Esophagus muscularis mucosa (tissue), 4 donors: ENCODE results near the gene SH3RF3. TPM values are rescaled to one million over a fixed set of nuclear protein-coding genes. Genes with fewer than 3 reads are reported as not detected.

ENCODE experiments used
- DNase-seq: peaks from one replicate; pipeline ENCODE4 v3.0.0-alpha.2; 2017; ENCODE audit errors: extremely low spot score
- H3K27ac ChIP-seq, 4 donors: fragments of 200-600 bp; sonication (generic); replicated peaks in 1 of 4; 1 replicate in 3 of 4; 2 replicates in 1 of 4; pipeline ENCODE4 v1.5.1; 2016 to 2019; ENCODE audit warnings: mild to moderate bottlenecking in 1 of 4
- H3K27me3 ChIP-seq, 4 donors: fragments of 200-600 bp; sonication (generic); one replicate each; pipeline versions ENCODE4 v1.5.1 to v1.6.0; 2016 to 2019
- H3K36me3 ChIP-seq, 4 donors: fragments of 200-600 bp; sonication (generic); one replicate each; pipeline ENCODE4 v1.5.1; 2016 to 2019
- H3K4me1 ChIP-seq, 4 donors: fragments of 200-600 bp; sonication (generic); one replicate each; pipeline ENCODE4 v1.5.1; 2016 to 2019
- H3K4me3 ChIP-seq, 4 donors: fragments of 200-600 bp; sonication (generic); 1 replicate in 2 of 4; 2 replicates in 2 of 4; pipeline ENCODE4 v1.5.1; 2016 to 2019; ENCODE audit warnings: mild to moderate bottlenecking in 4 of 4, moderate library complexity in 1 of 4
- H3K9me3 ChIP-seq, 4 donors: fragments of 200-600 bp; sonication (generic); 1 replicate in 3 of 4; 2 replicates in 1 of 4; pipeline ENCODE4 v1.5.1; 2016 to 2019
- CTCF ChIP-seq, 3 experiments: fragments of 200-600 bp in 2 of 3; fragments of 450-650 bp in 1 of 3; sonication (generic) in 2 of 3; IDR thresholded peaks; one replicate each; pipeline ENCODE4 v1.5.1; 2017 to 2019; ENCODE audit warnings: antibody characterized with exemption in 3 of 3, mild to moderate bottlenecking in 2 of 3, moderate library complexity in 1 of 3
- EP300 ChIP-seq: sonication (generic); formaldehyde crosslinking; IDR thresholded peaks from one replicate; pipeline ENCODE4 v1.6.1; 2017; ENCODE audit warnings: antibody characterized with exemption
- POLR2A ChIP-seq: fragments of 450-650 bp; IDR thresholded peaks from one replicate; pipeline ENCODE4 v1.6.1; 2017; ENCODE audit warnings: antibody characterized with exemption, moderate library complexity, mild to moderate bottlenecking, low read depth
- POLR2AphosphoS5 ChIP-seq, 2 donors: sonication (generic); formaldehyde crosslinking; IDR thresholded peaks; one replicate each; pipeline ENCODE4 v1.6.1; 2017; ENCODE audit warnings: antibody characterized with exemption in 2 of 2
- WGBS: methylation state at CpG from one replicate; pipeline ENCODE4 v1.1.5; 2018; 5-methylcytosine and 5-hydroxymethylcytosine counted together
- intact Hi-C: fragments of 100-400 bp; cut with DNase I; formaldehyde crosslinking; loops from one replicate; pipeline ENCODE4 v1.15.1; 2023
- total RNA-seq, 4 donors: library from RNA; depleted of rRNA; stranded (reverse); fragments of >200 nt; gene quantifications; one replicate each; pipeline versions ENCODE4 v1.1.0 to v1.2.1, GENCODE V29; 2016

The SH3RF3 gene
- total RNA-seq, 4 donors from 2014 or later = 6.3 to 17.5 (median 11.3) TPM

GRCh38 chr2:109234355-109234754, 105.3 kb downstream of the SH3RF3 start:
- Histone ChIP-seq H3K27me3 (no peaks in the 10 kb centered on the region), H3K36me3 (no peaks in the 10 kb centered on the region), H3K27ac (no peak overlapping the region), H3K4me1 (peaks cover 24 to 33% (median 25%) of the 10 kb centered on the region in 4 donors), H3K9me3 (no peaks in the 10 kb centered on the region), H3K4me3 (no peak overlapping the region)
- 95% methylated on average over 4 of the region's 4 CpGs for WGBS
- TF ChIP-seq EP300 (no peak), CTCF (IDR thresholded peaks at IDR 0.05) (no peak), POLR2A (no peak), POLR2AphosphoS5 (IDR thresholded peaks at IDR 0.05) (no peak)
- no peak for DNase-seq
- intact Hi-C loops = no loop called here

GRCh38 chr2:109236147-109236546, 107.1 kb downstream of the SH3RF3 start:
- H3K9me3 ChIP-seq = no peaks in the 10 kb centered on the region
- no peak overlapping the region for H3K27ac ChIP-seq
- WGBS = 88% methylated on average over 4 of the region's 4 CpGs
- intact Hi-C loops = loop anchor here (5.0 kb wide), 1 partner anchor 44 kb away; no protein-coding TSS in a partner anchor
- peaks cover 24 to 30% (median 28%) of the 10 kb centered on the region in 4 donors for H3K4me1 ChIP-seq
- TF ChIP-seq CTCF (IDR thresholded peaks at IDR 0.05) = no peak
- no peak for TF ChIP-seq POLR2AphosphoS5 (IDR thresholded peaks at IDR 0.05)
- no peak for TF ChIP-seq POLR2A
- no peak for TF ChIP-seq EP300
- no peak overlapping the region for H3K4me3 ChIP-seq
- no peak for DNase-seq
- H3K27me3 ChIP-seq = no peaks in the 10 kb centered on the region
- H3K36me3 ChIP-seq = no peaks in the 10 kb centered on the region

GRCh38 chr2:109237792-109238191, 108.8 kb downstream of the SH3RF3 start:
- WGBS = 94% methylated on average over 2 of the region's 2 CpGs
- TF ChIP-seq POLR2AphosphoS5 (IDR thresholded peaks at IDR 0.05) (no peak), POLR2A (no peak), CTCF (IDR thresholded peaks at IDR 0.05) (no peak), EP300 (no peak)

GRCh38 chr2:109238580-109238979, 109.6 kb downstream of the SH3RF3 start:
- peak; percentile 94 for DNase-seq
- H3K36me3 ChIP-seq = no peaks in the 10 kb centered on the region
- TF ChIP-seq POLR2A = no peak
- TF ChIP-seq POLR2AphosphoS5 (IDR thresholded peaks at IDR 0.05) = peak; percentile 52 to 53
- no peak for TF ChIP-seq CTCF (IDR thresholded peaks at IDR 0.05)
- TF ChIP-seq EP300 = no peak
- WGBS = 63% methylated on average over 4 of the region's 4 CpGs
- intact Hi-C loops = loop anchor here (5.0 kb wide), 1 partner anchor 46 kb away; no protein-coding TSS in a partner anchor
- H3K27me3 ChIP-seq = no peaks in the 10 kb centered on the region
- H3K27ac ChIP-seq = peak overlapping the region; percentile 25 to 58 (median 51)
- H3K4me3 ChIP-seq = no peak overlapping the region
- H3K9me3 ChIP-seq = no peaks in the 10 kb centered on the region
- peaks cover 45 to 50% (median 48%) of the 10 kb centered on the region in 4 donors for H3K4me1 ChIP-seq

More at GRCh38 chr2:109237792-109238191, 108.8 kb downstream of the SH3RF3 start:
- no peaks in the 10 kb centered on the region for H3K36me3 ChIP-seq
- no peak for DNase-seq
- no peaks in the 10 kb centered on the region for H3K27me3 ChIP-seq
- H3K4me1 ChIP-seq = peaks cover 37 to 42% (median 40%) of the 10 kb centered on the region in 4 donors
- H3K27ac ChIP-seq = no peak overlapping the region
- intact Hi-C loops = loop anchor here (5.0 kb wide), 1 partner anchor 45 kb away; no protein-coding TSS in a partner anchor
- H3K4me3 ChIP-seq = no peak overlapping the region
- no peaks in the 10 kb centered on the region for H3K9me3 ChIP-seq

GRCh38 chr2:109239720-109240119, 110.7 kb downstream of the SH3RF3 start:
- H3K36me3 ChIP-seq = no peaks in the 10 kb centered on the region
- H3K9me3 ChIP-seq = no peaks in the 10 kb centered on the region
- intact Hi-C loops = loop anchor here (5.0 kb wide), 1 partner anchor 47 kb away; no protein-coding TSS in a partner anchor
- WGBS = 93% methylated on average over 6 of the region's 6 CpGs
- peaks cover 56 to 61% (median 59%) of the 10 kb centered on the region in 4 donors for H3K4me1 ChIP-seq
- no peaks in the 10 kb centered on the region for H3K27me3 ChIP-seq
- H3K27ac ChIP-seq = no peak overlapping the region
- H3K4me3 ChIP-seq = no peak overlapping the region
- no peak for TF ChIP-seq POLR2A
- no peak for TF ChIP-seq CTCF (IDR thresholded peaks at IDR 0.05)
- no peak for TF ChIP-seq EP300
- TF ChIP-seq POLR2AphosphoS5 (IDR thresholded peaks at IDR 0.05) = no peak
- DNase-seq = no peak
